ENCODE results near the gene TCP11.
A peak's percentile ranks its signal among the peaks of the same experiment; 100 is the strongest.

Gene TCP11

DNA sequence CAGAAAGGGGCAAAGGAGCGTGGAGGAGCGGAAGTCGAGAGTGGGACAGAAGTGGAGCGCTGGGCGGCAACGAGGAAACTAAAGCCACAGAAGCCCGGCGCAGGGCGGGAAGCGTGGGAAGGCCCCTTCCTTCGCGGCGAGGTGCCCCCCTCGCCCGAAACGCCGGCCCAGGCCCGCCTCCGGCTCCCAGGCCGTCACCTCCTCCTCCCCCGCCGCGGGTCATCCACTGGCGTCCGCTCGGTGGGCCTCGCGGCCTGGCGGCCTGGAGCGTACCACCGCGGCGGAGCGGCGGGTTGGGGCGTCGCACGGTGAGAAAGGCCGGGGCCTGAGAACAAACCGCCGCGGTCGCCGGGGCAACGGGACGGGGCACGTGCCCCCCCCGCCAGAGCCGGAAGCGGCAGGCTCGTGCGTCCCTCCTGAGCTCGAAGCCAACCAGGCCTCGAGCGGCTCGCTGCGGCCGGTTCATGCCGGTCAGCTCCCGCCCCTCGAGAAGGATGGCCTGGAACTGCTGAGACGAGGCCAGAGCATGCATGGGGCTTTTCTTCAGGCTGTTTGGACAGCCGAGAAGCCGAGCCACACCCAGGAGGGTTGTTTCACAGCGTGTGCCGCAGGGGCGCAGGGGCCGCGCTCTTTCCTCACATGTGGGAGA, at the start of gene TCP11:
TCP11 (minus strand) TSS at position 333 of the 649 bp plus-strand sequence. CDS start 469 bp downstream, outside the sequence.
- DNase-seq (ENCODE audit: low read depth, low spot score) = no peak

DNA sequence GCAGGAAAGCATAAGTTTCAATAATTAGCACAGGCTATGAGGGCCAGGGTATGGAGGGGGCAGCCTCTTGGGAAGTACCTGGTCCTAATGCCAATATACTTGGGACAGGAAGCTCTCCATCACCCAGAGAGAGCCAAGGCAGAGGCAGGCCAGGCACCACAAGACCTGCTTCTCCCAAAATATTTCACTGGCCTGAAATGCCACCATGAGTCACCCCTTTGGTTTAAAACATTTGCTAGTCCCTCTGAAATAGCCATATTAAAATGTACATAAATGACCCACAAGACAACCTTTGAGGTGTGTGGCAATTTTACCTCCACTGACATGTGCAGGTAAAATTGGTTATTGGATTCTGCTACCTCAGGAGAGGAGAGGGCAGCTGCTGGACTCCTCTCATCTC, 49.2 kb upstream of the TCP11 start:
- no peak for DNase-seq (ENCODE audit: low read depth, low spot score)

DNA sequence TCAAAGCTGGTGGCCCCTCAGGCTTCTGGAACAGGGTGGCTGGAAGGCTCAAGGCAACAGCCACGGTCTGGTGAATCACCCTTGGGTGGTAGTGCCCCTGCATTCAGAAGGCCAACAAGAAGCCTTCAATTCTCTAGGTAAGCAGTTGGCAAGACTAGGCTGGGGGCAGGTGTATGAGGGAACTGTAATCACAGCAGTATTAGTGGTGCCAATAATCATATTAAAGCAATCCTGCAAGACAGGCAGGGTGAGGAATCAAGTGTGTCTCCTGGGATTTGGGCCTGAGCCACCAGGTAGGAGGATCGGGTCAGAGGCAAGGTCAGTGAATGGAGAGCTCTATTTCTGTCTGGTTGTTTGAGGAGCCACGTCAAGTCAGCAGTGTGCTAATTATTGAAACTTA, 47.7 kb upstream of the TCP11 start:
- DNase-seq (ENCODE audit: low read depth, low spot score) = no peak

DNA sequence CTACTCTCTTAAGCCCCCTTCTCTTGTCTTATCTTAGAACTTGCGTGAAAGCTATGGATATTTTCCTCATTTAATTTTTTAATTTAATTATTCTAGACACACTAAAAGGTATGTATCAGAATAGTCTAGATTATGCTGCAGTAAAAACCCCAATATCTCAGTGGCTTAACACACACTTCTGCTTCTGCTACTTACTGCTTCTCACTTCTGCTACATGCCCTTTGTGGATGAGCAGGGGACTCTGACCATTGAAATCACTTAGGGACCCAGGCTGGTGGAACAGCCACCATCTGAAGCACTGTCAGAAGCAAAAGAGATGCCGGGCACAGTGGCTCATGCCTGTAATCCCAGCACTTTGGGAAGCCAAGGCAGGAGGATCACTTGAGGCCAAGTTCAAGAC, 45.4 kb upstream of the TCP11 start:
- DNase-seq (ENCODE audit: low read depth, low spot score) = no peak

DNA sequence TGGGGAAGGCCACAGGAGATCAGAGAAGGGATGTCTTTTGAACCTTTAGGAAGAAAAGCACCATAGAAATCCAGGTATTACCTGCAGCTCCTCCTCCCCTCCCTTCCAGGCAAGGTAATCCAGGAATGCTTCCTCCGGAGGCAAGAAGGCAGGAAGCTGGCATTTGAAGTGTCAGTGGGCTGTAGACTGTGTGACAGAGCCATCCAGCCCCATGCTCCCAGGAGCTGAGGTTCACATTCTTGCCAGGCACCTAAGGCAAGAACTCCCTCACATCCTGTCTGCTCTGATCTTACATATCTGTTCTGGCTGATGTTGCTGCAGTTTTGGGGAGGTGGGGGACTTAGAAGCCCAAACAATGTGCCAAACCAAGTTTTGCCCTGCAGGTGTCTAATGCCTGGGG, 44.8 kb upstream of the TCP11 start:
- no peak for DNase-seq (ENCODE audit: low read depth, low spot score)

DNA sequence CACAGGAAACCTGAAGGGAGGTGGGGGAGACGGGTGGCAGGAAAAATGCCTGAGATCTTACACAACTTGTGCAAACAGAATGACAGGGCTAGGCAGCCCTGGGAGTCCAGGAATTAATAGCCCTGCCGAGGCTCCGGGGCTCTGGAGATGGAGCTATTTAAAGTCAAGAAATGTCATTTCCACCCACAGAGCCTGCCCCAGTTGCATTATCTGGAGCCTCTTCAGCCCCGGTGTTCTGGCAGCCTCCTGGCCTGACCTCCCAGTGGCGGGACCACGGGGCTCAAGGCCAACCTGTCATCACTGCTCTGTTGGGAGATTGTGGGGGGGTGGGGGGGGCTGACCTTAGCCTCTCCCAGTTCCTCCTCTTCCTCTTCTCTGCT, 44.2 kb upstream of the TCP11 start:
- no peak for DNase-seq (ENCODE audit: low read depth, low spot score)

DNA sequence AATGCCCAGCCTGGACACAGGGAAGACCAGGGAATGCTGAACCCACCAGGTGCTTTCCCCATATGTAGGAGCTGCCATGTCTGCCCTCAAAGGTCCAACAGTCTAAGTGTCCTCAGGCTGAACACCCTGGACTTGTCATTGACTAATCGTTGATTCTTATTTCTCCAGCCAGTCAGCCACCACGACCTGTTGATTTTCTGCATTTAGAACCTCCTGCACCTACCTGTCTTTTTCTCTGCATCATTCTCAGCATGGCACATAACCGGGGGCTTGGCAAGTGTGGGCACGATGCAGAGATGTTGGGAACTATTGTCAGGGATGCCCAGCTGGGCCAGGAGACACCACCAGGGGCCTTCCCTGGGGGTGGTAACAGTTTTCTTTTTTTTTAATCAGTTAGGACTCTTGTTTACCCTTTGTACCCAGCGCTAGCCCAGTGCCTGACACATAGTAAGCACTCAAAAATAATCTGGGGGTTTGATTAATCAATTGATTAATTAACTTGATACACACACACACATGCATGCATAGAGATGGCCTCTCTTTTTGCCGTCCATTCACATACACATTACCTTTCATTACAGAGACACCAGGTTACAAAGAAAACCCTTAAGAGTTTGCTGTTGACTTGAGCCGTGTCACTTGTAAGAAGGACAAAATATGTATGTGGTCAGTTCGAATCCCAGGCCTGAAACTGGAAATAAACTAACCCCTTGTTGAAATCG, 43.6 kb upstream of the TCP11 start:
- no peak for DNase-seq (ENCODE audit: low read depth, low spot score)

DNA sequence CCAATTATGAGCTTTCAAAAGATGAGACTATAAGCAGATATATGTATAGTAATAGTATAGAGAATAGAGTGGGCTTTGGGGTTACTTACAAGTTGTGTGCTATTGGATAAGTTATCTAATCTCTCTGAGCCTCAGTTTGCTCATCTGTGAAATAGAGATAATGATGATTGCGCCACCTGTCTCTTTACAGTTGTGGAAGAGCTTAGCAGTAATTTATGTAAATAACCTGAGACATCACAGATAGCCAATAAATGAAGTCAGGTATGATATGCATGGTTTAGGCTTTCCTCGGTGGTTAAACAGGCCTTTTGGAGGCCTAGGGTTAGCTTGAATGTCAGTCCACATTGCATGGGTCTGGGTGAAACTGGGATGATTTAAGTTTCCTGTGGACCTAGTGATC, 42.8 kb upstream of the TCP11 start:
- no peak for DNase-seq (ENCODE audit: low read depth, low spot score)

DNA sequence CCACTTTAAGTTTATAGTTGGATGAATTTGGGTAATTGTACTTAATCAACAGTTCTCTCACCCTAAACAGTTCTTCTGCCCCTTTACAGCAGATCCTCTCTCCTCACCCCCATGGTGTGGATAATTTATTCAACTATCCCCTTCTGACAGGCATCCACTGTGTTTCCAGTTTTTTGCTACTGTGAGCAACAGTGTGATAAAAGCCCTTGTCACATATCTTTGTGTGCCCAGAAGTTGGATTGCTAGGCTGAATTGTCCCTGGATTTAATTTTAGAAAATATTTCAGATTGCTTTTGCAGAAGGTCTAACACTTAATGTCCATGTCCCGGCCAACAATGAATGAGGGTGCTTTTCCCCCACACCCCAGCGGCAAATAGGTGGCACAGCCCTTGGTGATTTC, 42.1 kb upstream of the TCP11 start:
- no peak for DNase-seq (ENCODE audit: low read depth, low spot score)

DNA sequence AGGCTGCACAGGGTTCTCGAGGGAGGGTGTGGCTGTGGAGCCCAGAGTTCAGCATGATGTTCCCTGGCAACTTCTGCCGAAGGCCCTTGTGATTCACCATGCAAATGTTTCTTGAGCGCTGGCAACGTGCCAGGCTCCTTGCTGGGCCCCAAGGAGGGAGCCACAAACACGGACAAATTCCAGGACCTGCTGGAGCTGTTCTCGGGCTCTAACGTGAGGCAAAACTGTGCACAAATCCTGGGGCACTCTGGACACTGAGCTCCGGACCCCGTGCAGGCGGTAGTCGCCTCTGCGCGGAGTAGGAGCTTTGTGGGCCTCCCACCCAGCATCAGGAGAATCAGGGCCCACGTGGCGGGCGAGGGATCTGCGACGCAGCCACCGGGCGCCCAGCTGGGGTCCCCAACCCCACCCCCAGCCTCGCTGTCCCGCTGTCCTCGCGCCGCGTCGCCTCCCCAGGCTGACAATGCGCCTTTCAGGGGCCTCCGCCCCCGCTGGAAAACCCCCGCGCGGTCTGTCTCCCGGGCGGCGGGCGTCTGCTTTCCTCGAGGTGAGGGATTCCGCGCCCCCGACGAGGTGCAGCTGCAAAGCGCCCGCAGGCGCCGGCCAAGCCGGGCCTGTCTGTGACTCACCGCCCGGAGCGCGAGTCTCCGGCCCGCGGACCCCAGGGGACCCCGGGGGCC, 40.9 kb upstream of the TCP11 start:
- DNase-seq (ENCODE audit: low read depth, low spot score) = peak; percentile 95

DNA sequence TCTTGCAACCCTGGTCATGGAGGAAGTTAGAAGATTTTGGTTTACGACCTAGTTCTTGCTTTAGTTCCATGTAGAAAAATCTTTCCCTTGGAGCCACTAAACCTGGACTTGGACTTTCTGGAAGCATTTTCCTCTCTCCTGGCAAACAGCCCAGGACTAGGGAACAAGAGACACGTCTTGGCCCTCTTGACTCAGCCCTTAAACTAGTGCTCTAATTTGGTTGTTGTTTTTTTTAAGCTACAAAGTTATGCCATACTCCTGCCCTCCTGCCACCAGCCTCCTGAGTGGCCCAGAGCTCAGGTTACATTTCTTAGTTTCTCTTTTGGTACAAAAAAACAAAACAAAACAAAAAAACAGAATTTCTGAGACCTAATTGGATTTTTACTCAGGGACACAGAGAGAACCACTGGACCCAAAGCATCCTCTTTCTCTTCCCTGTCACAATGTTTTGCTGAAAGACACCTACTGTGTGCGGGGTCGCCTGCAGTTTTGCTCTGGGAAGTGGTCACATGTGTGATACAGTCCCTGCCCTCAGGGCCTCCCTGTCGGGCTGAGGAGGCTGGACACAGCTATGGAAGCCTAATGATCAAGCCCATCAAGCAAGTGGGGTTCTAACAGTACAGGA, 40.3 kb upstream of the TCP11 start:
- peak; percentile 70 for DNase-seq (ENCODE audit: low read depth, low spot score)

DNA sequence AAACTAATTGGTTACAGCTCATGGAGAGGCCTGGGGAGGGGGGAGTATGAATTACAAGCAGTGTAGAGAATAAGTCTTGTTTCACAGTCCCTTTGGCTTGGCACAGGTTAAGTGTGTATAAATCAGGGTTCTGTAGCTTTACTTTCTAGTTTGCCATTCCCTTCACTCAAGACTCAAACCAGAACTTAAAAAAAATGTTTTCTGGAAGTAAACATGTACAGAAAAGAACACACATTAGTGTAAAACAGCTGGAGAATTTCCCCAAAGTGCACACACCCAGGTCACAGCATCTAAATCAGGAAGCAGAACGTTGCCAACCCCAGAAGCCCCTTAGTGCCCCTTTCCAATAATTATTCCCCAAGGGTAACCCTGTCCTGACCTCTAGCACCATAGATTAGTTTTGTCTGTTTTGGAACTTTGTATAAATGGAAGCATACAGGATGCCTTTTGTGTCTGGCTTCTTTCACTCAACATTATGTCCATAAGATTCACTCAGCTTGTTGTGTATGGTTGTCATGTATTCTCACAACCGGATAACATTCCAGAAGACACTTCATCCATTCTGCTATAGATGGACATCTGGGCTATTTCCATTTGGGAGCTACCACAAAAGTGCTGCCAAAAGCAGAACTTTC, 38.9 kb upstream of the TCP11 start:
- no peak for DNase-seq (ENCODE audit: low read depth, low spot score)

DNA sequence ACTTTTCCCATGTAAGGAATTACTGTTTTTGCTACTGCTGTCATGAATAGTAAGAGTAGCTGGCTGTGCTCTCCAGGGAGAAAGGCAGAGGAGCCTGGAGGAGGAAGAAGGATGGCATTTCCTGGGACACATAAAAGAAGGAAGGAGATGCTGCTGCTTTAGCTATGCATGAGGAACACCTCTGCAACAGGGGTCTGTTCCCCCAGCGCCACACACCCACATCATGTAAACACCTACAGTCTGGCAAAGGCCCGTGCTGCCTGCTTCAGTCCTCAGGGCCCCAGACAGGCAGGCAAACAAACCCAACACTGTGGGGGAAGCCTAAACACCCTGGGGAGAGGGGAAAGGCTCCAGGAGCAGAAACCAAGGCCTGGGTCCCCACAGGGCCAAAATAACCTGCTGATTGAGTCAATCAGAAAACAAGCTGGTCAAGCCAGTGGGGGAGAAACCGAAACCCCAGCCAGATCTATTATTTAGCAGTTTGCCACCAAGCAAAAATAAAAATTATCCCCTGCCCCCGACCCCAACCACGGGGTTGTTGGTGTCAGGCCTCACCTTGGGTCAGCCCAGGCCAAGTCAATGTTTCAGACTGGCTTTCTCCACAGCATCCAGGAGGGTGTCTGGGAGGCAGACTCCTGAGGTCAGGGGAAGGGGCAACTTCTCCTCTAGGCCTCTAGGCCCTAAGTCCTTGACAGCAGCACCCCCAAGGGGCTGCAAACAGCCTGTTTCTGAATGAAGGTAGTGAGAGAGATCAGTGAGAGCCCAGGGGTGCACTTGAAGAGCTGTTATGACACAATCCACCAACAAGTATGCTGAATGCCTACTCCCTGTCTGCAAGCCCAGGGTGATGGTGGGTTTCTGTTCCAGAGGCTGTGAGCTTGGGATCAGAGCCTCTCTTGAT, 38.0 kb upstream of the TCP11 start:
- no peak for DNase-seq (ENCODE audit: low read depth, low spot score)

DNA sequence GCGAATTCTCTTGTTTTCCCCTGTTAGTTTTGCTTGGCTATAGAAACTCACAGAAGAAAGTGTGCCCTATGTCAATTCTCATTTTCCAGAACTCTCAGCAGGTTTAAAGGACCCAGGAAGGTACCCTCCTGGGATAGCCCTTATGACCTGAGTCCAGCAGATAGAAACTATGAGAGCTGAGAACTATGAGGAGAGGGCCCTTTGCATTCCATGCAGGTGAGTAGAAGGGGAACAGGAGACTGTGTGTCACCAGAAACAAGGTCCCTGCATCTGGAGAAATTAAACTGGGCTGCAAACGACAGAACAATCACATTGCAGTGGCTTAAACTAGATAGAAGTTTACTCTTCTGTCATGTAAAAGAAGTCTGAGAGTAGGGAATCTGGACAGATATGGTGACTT, 36.9 kb upstream of the TCP11 start:
- no peak for DNase-seq (ENCODE audit: low read depth, low spot score)

DNA sequence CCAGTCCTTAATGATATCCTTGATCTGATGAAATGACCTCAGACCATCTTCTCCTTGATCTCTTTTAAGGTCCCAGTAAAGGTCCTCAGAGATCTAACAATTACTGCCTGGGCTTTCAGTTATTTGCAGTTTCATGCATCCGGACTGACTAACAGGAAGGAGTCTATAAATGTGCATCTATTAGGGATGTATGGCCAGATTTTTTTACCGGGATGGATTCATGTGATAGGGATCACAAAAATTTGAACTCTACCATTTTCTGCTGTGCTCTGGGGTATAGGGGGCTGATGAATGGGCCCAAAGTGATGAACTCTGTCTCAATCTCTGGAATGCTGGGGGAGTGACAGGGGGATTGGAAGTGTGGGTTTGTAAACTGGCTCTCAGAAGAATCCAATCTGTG, 36.5 kb upstream of the TCP11 start:
- no peak for DNase-seq (ENCODE audit: low read depth, low spot score)

DNA sequence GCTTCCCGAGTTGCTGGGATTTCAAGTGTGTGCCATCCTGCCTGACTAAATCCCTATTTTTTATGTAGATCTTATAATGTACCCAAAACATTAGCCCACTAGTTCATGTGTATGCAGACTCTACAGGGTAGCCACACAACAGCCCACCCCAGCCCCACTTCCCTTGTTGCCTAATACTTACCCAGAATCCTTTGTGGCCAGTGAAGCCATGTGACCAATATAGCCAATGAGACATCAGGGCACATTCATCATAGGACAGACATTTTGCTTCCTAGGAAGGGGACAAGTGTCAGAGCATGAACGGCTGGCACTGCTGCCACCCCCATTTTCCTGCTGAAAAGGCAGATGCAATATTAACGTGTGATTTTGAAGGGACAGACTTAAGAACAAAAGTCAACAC, 36.0 kb upstream of the TCP11 start:
- DNase-seq (ENCODE audit: low read depth, low spot score) = no peak

DNA sequence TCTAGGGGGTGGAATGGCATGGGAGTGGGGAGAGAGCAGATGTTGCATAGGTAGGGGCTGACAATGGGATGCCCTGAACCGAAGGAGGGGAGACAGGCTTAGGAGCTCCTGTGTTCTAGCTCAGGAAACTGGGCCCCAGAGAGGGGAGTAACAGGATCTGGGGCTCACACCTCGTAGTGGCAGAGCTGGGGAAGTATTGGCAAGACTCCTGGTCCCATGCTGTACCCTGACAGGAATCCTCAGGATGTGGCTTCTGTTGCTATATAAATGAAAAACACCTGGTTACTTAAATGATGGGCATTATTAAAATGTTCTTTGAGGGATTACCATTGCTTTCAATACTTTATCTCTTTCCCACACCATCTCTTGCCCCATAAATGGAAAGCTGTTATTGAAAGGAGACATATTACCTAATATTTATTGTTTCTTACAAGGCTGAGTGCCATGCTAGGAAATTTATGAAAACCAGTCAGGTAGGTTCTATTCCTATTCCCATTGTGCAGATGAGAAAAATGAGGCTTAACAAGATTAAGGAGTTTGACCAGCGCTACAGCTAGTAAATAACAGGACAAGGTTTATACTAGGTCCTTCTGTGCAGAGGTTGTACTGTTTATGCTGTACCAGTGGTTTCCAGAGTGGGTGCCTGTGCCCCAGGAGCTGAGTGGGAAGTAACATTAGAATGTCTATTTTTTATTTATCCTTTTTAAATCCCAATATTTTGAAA, 35.3 kb upstream of the TCP11 start:
- no peak for DNase-seq (ENCODE audit: low read depth, low spot score)

DNA sequence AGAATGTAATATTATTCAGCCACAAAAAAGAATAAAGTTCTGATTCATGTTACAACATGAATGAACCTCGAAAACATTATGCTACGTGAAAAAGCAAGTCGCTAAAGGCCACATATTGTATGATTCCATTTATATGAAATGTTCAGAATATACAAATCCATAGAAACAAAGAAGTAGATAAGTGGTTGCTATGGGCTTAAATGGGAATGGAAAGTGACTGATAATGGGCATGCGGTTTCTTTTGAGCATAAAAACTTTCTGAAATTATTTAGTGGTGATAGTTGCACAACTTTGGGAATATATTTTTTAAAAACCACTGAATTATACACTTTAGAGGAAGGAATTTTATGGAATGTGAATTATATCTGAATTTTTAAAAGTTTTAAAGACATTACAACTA, 33.4 kb upstream of the TCP11 start:
- no peak for DNase-seq (ENCODE audit: low read depth, low spot score)

DNA sequence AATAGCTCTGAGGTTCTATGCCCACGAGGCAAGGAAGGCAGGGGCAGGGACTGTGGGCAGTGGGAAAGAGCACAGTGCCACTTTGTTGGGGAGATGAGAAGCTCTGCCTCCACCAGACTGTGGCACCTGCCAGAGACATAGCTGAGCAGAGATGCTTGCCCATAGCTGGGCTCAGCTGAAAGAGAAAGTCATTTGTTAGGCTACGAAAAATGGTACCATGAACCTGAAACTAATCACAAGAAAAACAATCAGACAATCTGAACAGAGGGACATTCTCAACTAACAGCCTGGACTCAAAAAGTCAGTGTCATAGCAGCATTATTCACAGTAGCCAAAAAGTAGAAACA, 32.9 kb upstream of the TCP11 start:
- no peak for DNase-seq (ENCODE audit: low read depth, low spot score)

DNA sequence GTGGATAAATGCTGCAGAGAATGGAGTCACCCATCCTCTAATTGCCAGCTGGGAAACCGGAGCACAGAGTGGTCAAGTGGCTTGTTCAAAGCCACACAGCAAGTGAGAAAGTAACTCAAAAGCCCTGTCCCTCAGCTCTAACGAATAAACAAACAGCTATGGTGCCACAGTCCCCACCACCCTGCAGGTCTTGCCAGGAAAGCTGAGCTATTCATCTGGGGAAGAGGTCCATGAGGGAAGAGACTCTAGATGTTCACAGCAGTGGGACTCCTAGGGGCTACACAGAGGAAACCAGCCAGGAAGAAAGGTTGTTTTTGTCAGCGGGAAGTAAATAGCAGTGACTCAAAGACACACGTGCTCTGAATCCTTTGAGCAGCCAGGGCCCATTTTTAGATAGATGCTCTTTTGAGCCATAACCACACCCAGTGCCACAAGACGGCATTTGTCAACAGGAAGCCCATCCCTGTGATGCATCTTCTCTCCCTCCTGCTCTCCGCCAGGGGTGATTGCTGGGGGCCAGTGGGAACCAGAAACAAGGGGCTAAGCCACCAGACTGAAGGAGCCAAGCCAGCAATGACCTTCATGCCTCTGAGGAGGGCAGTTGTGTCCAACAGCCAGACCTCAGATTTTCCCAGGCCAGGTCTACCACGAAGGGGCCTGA, 32.4 kb upstream of the TCP11 start:
- DNase-seq (ENCODE audit: low read depth, low spot score) = no peak

All from smooth muscle cell of the brain vasculature (primary cell).